Activated T-helper 1 cell treated with anti-CD3 and anti-CD28 coated beads, Interleukin-2, amount 50 U/mL, for 16 hours (primary cell): ENCODE results near the gene SYNGR4.
"Not testable (repeated sequence)": the region's sequence is repeated elsewhere in the genome, so short reads cannot be mapped to it uniquely, and the experiment has no call there.

Experiments
- DNase-seq, 2 donors: peaks; one replicate each; pipeline ENCODE4 v3.0.0-alpha.2; 2020; ENCODE audit warnings: low read depth in 1 of 2, low spot score in 1 of 2

Gene SYNGR4

DNA sequence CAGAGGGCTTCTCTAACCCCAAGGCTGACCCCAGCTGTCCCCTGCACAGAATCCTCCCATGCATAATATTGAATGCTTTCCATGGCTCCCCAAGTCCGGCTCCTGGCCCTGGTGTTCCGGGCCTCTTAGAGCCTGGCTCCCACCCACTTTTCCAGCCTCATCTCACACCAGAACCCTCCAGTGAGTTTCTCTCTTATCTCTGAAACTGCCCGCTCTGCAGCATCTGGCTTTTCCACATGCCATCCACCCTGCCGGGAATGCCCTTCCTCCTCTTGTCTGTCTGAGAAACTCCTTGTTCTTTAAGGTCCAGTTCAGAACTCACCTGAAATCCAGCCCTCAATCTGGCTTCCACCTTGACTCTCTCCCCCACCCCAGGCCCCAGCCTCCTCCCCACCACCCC, 6.8 kb downstream of the SYNGR4 start:
- DNase-seq, result no peak

DNA sequence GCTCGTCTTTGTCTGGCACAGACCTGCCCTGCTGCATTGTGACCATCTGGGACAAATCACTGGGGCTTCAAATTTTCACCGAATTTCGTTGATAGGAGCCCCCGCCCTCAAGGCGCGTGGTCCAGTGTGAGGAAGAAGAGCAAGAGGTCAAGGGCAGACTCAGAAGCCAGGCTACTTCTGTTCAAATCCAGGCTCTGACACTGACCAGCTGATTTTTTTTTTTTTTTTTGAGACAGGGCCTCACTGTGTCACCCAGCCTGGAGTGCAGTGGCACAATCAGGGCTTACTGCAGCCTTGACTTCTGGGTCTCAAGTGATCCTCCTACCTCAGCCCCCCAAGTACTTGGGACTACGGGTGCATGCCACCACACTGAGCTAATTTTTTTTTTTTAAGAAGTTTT, 7.2 kb downstream of the SYNGR4 start:
- DNase-seq, result no peak

DNA sequence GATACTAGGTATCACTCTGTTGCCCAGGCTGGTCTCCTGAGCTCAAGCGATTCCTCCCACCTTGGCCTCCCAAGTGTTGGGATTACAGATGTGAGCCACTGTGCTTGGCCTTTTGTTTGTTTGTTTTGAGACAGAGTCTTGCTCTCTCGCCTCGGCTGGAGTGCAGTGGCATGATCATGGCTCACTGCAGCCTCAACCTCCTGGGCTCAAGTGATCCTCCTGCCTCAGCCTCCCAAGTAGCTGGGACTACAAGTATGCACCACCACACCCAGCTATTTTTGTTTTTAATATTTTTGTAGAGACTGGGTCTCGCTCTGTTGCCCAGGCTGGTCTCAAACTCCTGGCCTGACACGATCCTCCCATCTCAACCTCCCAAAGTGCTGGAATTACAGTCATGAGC, 7.6 kb downstream of the SYNGR4 start:
- not testable (repeated sequence) for DNase-seq

DNA sequence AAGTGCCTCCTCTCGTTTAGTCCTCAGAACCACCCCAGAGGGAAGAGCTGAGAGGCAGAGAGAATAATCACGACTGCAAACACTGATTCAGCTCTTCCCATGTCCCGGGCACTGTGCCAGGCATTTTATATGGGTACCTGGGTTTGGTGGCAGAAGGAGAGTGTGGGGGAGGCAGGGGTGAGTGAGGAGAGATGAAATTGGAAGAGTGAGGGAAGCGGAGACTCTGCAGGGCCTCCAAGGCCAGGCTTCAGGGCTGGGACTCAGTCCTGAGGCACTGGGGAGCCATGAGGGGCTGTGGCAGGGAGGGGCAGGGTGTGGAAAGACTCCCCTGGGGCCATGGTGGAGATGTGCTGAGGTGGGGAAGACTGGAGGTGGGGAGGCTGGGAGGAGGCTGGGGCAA, 8.7 kb downstream of the SYNGR4 start:
- no peak for DNase-seq

- no peak for DNase-seq
Observed at GRCh38 chr19:48373567-48373966, 9.4 kb downstream of the SYNGR4 start.

GRCh38 chr19:48378194-48378570, 14.0 kb downstream of the SYNGR4 start:
- DNase-seq, result no peak

- no peak for DNase-seq
Observed at GRCh38 chr19:48379058-48379457, 14.9 kb downstream of the SYNGR4 start.

DNA sequence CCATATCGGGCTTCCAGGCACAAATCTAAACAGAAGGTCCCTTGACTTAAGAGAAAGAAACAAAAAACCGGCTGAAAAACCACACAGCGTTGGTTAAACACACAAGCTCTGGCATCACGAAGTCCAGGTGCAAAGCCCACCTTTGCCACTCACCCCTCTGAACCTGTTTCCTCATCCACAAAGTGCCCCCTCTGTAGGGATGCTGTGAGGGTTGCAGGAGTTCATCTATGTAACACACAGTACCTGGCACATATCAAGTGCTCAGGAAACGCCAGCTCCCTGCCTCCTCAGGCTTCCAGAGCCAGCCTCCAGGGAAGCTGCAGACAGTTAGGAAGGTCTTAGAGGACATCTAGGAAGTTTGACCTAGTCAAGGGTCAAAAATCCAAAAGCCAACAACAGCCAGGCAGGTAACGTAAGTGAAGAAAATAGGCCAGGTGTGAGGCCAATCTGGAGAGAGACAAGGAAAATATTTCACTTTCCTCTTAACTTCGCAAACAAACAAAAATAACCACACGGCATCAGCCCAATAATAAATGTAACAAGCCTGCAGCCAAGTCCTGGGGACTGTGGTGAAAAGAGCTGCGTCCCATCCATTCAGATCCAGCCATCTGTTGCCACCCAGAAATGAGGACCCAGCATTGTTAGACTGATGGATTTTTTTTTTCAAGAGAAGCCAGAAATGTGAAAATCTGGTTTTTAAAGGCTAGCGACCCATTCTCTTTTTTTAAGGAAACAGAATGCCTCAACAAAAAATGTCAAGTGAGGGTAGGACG, 17.2 kb downstream of the SYNGR4 start:
- no peak for DNase-seq

- DNase-seq, result no peak
Observed at GRCh38 chr19:48382286-48382685, 18.1 kb downstream of the SYNGR4 start.

DNA sequence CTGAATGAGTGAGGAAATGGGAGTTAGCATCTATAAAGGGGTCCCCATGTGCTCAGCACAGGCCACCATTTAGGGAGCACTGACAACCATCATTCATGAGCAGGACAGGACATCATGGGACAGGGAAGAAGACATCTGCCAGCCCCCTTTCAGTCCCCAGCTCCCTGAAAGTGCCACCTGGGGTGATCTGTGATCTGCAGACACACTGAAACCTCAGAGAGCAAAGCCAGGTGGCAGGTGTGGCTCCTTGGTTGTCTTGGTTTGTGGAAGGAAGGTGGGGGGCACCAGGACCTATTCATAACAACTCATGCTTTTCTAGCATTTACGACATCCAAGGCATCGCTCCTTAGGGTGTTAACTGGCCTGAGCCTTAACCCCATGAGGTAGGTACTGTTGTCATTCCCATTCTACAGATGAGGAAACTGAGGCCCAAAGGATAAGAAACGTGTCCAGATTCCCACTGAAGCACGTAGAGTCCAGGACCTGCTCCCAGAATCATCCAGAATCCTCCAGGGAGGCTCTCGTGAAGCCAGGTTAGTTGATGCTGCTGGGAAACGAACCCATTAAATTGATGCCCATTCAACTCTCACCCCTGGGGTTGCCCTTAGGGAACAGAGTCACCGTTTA, 21.4 kb downstream of the SYNGR4 start:
- DNase-seq, result no peak

DNA sequence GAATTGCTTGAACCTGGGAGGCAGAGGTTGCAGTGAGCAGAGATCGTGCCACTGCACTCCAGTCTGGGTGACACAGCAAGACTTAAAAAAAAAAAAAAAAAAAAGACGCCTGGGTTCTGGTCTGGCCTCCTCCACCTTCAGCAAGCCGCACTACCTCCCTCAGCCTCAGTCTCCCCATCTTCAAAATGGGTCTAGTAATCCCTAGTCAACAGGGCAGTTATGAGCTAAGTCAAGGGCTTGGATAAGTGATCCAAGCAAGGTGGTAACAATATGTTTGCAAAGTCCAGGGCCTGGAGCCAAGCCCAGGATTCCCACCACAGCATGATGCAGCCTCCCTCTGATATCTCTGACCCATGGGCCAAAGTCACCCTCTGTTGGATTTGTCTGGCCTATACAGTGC, 22.8 kb downstream of the SYNGR4 start:
- no peak for DNase-seq

- DNase-seq, result peak in 1 of 2 donors; percentile 45
Observed at GRCh38 chr19:48390188-48391099, 26.3 kb downstream of the SYNGR4 start.

DNA sequence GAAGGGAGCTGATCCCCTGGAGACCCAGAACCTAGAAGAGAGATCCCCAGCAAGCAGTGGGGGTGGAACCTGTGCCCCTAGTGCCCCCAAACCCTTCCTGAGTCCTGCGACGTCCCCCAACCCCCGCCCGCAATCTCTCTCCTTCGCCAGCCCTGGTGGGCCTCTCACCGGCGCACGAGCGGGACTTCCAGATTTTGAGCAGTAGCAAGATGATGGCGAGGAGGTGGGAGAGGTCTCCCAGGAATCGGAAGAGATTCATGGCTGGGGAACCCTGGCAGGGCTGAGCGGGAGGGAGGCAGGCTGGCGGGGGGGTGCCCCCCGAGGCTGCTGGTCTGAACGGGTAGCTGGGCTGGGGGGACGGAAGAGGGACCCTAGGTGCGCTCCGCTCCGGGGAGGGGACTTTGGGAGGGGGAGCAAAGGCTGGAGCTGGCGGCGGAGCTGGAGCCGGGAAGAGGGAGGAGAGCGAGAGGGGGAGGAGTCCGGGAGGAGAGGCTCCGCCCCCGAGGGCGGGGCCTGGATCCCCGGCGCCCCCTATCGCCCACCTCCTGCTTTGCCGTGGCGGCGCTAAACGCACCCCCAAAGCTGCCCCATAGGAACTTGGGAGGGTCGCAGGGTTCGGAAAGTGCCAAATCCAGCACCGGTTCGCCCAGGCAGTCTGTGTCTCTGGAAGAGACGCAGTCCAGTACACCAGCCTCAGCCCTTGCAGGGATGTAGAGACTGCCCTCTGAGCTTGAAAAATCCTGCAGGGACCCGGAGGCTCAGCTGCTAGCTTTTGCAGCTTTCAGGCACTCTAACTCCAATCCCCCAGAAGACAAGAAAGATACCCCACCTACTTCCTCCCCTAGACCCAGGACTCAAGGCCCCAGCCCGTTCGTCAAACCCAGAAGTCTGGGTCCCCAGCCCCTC, 27.2 kb downstream of the SYNGR4 start, which contains the start of gene KDELR1:
KDELR1 (minus strand) TSS at position 452 of the 906 bp plus-strand sequence; CDS start at position 259, 193 bp downstream.
- DNase-seq, result peak; percentile 60 to 64

DNA sequence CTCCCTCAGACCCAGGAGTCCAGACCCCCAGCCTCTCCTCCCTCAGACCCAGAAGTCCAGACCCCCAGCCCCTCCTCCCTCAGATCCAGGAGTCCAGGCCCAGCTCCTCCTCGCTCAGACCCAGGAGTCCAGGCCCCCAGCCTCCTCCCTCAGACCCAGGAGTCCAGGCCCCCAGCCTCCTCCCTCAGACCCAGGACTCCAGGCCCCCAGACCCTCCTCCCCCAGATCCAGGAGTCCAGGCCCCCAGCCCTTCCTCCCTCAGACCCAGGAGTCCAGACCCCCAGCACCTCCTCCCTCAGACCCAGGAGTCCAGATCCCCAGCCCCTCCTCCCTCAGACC, 27.8 kb downstream of the SYNGR4 start:
- not testable (repeated sequence) for DNase-seq

- DNase-seq, result no peak
Observed at GRCh38 chr19:48392860-48393558, 28.8 kb downstream of the SYNGR4 start.

GRCh38 chr19:48393559-48394330, 29.6 kb downstream of the SYNGR4 start, which contains the start of gene GRIN2D:
Gene GRIN2D, plus strand, starts transcription at chr19:48393668. Its CDS starts 4,725 bp downstream, at chr19:48398393.
- no peak for DNase-seq

GRCh38 chr19:48394331-48395169, 30.4 kb downstream of the SYNGR4 start:
- DNase-seq, result no peak

DNA sequence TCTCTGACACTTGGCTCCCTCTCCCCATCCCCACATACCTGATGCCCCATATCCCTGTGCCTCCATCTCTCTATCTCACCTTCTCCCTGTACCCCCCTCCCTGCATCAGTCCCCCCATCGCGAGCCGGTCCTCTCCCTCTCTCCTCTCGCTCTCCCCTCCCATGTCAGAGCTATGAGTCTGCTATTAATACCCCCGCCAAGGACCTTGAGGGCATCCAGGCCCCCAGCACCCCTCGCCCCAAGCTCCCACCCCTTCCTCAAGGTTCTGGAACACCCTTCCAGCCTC, 30.9 kb downstream of the SYNGR4 start:
- DNase-seq, result no peak

DNA sequence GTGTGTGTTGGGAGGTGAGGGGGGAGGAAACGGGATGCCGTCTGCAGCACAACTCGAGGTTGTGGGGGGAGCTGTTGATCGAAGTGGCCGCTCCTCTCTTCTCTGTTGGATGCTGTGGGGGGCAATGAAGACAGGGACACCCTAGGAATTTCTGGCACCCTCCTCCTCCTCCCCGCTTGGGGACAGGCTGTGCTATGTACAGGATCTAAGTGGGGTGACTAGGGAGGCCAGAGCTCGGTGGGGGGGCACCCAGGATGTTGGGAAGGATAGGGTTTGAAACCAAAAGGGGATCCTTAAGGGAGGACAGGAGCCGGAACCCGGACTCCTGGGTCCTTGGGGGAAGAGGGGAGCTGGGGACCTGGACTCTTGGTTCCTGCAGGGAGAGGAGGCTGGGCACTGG, 31.3 kb downstream of the SYNGR4 start:
- DNase-seq, result no peak
